ENCODE data around the gene ITFG1.
A peak's percentile ranks its signal among the peaks of the same experiment; 100 is the strongest.

The ITFG1 gene

GRCh38 chr16:47320546-47321310 lies 140.1 kb downstream of the ITFG1 start:
- no peak for DNase-seq

GRCh38 chr16:47317465-47318240 lies 143.2 kb downstream of the ITFG1 start:
- DNase-seq = no peak

GRCh38 chr16:47316442-47317015 lies 144.3 kb downstream of the ITFG1 start:
- DNase-seq = no peak

- no peak for DNase-seq
Measured at GRCh38 chr16:47311738-47312505, 148.9 kb downstream of the ITFG1 start.

GRCh38 chr16:47310792-47311211 lies 150.1 kb downstream of the ITFG1 start:
- DNase-seq = no peak

GRCh38 chr16:47309581-47310312 lies 151.1 kb downstream of the ITFG1 start:
- DNase-seq = no peak

GRCh38 chr16:47308601-47309000 lies 152.3 kb downstream of the ITFG1 start:
- DNase-seq = no peak

- DNase-seq = no peak
Measured at GRCh38 chr16:47304563-47304962, 156.3 kb downstream of the ITFG1 start.

- no peak for DNase-seq
Measured at GRCh38 chr16:47299587-47299986, 161.3 kb downstream of the ITFG1 start.

- DNase-seq = no peak
Measured at GRCh38 chr16:47284999-47285398, 175.9 kb downstream of the ITFG1 start.

- DNase-seq = no peak
Measured at GRCh38 chr16:47278306-47278970, 182.4 kb downstream of the ITFG1 start.

- no peak for DNase-seq
Measured at GRCh38 chr16:47276522-47276921, 184.3 kb downstream of the ITFG1 start.

GRCh38 chr16:47262938-47263337 lies 197.9 kb downstream of the ITFG1 start:
- no peak for DNase-seq

GRCh38 chr16:47260503-47260902 lies 200.4 kb downstream of the ITFG1 start:
- no peak for DNase-seq

GRCh38 chr16:47258874-47259461 lies 201.9 kb downstream of the ITFG1 start:
- DNase-seq = peak in 1 of 2 donors; percentile 21

GRCh38 chr16:47254756-47255155 lies 206.1 kb downstream of the ITFG1 start:
- DNase-seq = no peak

GRCh38 chr16:47250983-47251382 lies 209.9 kb downstream of the ITFG1 start:
- no peak for DNase-seq

- no peak for DNase-seq
Measured at GRCh38 chr16:47247690-47248089, 213.2 kb downstream of the ITFG1 start.

- no peak for DNase-seq
Measured at GRCh38 chr16:47244206-47244605, 216.7 kb downstream of the ITFG1 start.

GRCh38 chr16:47241061-47241460 lies 219.8 kb downstream of the ITFG1 start:
- DNase-seq = no peak

- DNase-seq = no peak
Measured at GRCh38 chr16:47236716-47237115, 224.1 kb downstream of the ITFG1 start.

All from CD4-positive, alpha-beta T cell treated with Interferon alpha-2 for 1 hour (primary cell).